HL-60 (cell line): ENCODE measurements around the gene AP2B1.

ENCODE experiments used
- DNase-seq, 2 experiments: peaks; one replicate each; pipeline ENCODE4 v3.0.0-alpha.2; 2010 to 2020; ENCODE audit warnings: low read depth in 1 of 2, low spot score in 1 of 2
- H3K27ac ChIP-seq: fragments of 250-450 bp; sonication (Bioruptor Pico); replicated peaks from 2 replicates; pipeline ENCODE4 v1.5.1; 2020; ENCODE audit warnings: mild to moderate bottlenecking, moderate library complexity
- H3K27me3 ChIP-seq: fragments of 250-450 bp; sonication (Bioruptor Pico); 2 replicates; pipeline ENCODE4 v1.5.1; 2021; ENCODE audit warnings: mild to moderate bottlenecking, moderate library complexity; ENCODE audit not compliant: insufficient read depth, poor library complexity, severe bottlenecking
- H3K4me3 ChIP-seq: replicated peaks from 2 replicates; pipeline ENCODE4 v1.5.1; 2011; ENCODE audit warnings: mild to moderate bottlenecking, control low read depth, low read length; ENCODE audit not compliant: insufficient read depth
- GABPA ChIP-seq: IDR thresholded peaks from 2 replicates; pipeline ENCODE4 v1.6.1; 2012; ENCODE audit warnings: low read depth
- POLR2AphosphoS5 ChIP-seq: IDR thresholded peaks from 2 replicates; pipeline ENCODE4 v1.6.1; 2012; ENCODE audit warnings: low read depth
- SPI1 ChIP-seq: IDR thresholded peaks from 2 replicates; pipeline ENCODE4 v1.6.1; 2012; ENCODE audit warnings: low read depth, mild to moderate bottlenecking, borderline replicate concordance
- TF ChIP-seq, protein P1 (sequence below): IDR thresholded peaks from 2 replicates; pipeline ENCODE4 v1.6.1; 2012; ENCODE audit warnings: low read depth; ENCODE audit not compliant: insufficient replicate concordance
- TF ChIP-seq, protein P2 (sequence below): IDR thresholded peaks from one replicate; pipeline ENCODE4 v1.5.1; 2011; ENCODE audit warnings: low read length, control low read depth, inconsistent platforms; ENCODE audit not compliant: insufficient read depth

AP2B1 gene

DNA sequence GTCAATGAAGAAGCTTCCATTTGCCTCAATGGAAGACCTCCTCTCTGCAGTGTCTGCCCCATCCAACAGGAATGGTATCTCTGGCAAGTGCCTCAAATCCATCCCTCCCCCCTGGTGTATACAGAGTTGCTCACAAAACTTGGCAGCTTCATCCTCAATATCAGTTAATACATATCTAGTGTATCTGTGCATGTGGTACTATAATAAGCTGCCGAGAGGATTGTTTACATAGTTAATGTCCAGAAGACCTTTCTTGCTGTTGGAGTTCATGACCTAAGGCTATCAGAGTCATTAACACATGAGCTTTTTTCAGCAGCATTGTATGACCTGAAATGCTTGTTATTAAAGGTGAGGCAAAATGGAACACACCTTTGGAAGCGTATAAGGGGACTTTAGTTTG is 130.4 kb downstream of the AP2B1 start:
- TF ChIP-seq, protein P1, sequence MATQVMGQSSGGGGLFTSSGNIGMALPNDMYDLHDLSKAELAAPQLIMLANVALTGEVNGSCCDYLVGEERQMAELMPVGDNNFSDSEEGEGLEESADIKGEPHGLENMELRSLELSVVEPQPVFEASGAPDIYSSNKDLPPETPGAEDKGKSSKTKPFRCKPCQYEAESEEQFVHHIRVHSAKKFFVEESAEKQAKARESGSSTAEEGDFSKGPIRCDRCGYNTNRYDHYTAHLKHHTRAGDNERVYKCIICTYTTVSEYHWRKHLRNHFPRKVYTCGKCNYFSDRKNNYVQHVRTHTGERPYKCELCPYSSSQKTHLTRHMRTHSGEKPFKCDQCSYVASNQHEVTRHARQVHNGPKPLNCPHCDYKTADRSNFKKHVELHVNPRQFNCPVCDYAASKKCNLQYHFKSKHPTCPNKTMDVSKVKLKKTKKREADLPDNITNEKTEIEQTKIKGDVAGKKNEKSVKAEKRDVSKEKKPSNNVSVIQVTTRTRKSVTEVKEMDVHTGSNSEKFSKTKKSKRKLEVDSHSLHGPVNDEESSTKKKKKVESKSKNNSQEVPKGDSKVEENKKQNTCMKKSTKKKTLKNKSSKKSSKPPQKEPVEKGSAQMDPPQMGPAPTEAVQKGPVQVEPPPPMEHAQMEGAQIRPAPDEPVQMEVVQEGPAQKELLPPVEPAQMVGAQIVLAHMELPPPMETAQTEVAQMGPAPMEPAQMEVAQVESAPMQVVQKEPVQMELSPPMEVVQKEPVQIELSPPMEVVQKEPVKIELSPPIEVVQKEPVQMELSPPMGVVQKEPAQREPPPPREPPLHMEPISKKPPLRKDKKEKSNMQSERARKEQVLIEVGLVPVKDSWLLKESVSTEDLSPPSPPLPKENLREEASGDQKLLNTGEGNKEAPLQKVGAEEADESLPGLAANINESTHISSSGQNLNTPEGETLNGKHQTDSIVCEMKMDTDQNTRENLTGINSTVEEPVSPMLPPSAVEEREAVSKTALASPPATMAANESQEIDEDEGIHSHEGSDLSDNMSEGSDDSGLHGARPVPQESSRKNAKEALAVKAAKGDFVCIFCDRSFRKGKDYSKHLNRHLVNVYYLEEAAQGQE = no peak
- TF ChIP-seq GABPA (no peak), POLR2AphosphoS5 (no peak), SPI1 (no peak)
- TF ChIP-seq, protein P2, sequence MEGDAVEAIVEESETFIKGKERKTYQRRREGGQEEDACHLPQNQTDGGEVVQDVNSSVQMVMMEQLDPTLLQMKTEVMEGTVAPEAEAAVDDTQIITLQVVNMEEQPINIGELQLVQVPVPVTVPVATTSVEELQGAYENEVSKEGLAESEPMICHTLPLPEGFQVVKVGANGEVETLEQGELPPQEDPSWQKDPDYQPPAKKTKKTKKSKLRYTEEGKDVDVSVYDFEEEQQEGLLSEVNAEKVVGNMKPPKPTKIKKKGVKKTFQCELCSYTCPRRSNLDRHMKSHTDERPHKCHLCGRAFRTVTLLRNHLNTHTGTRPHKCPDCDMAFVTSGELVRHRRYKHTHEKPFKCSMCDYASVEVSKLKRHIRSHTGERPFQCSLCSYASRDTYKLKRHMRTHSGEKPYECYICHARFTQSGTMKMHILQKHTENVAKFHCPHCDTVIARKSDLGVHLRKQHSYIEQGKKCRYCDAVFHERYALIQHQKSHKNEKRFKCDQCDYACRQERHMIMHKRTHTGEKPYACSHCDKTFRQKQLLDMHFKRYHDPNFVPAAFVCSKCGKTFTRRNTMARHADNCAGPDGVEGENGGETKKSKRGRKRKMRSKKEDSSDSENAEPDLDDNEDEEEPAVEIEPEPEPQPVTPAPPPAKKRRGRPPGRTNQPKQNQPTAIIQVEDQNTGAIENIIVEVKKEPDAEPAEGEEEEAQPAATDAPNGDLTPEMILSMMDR = no peak
- Histone ChIP-seq H3K27me3 (no peaks in the 10 kb centered on the region), H3K27ac (no peak overlapping the region), H3K4me3 (no peak overlapping the region)
- DNase-seq = no peak

DNA sequence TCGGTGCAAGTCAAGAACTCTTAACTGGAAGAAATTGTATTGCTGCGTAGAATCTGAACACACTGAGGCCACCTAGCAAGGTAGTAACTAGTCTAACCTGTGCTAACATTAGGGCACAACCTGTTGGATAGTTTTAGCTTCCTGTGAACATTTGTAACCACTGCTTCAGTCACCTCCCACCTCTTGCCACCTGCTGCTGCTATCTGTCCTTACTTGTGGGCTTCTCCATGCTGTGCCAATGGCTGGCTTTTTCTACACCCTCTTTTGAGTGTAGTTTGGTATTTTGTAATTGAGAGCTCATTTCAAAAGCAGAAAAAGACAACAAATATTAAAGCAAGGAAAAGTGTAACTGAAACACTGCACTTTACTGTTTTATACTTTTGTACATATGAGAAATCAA is 136.6 kb downstream of the AP2B1 start:
- no peak for TF ChIP-seq POLR2AphosphoS5
- TF ChIP-seq, protein P1 = no peak
- TF ChIP-seq, protein P2 = no peak
- TF ChIP-seq GABPA = no peak
- no peak for TF ChIP-seq SPI1
- H3K27me3 ChIP-seq = no peaks in the 10 kb centered on the region
- DNase-seq = no peak
- H3K4me3 ChIP-seq = no peak overlapping the region
- H3K27ac ChIP-seq = no peak overlapping the region

DNA sequence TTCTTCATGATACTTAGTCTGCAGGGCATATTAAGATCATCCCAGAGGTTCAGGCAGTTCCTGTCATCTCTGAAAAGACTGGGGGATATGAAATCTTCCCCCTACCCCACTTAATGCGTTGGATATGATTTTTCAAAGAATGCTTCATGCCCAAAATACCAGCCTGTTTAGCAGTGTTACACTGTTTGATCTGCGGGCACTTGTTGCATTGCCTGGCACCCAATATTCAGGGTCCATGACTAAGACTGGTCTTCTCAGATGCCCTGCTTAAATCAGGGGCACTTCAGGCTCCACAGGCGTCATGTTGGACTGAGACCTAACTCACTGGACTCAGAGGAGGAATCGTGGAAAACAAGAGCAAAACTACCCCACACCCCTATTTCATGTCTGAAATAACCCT is 137.9 kb downstream of the AP2B1 start:
- no peak for TF ChIP-seq GABPA
- TF ChIP-seq SPI1 = no peak
- TF ChIP-seq, protein P2 = no peak
- no peak for TF ChIP-seq POLR2AphosphoS5
- TF ChIP-seq, protein P1 = no peak
- no peak for DNase-seq
- Histone ChIP-seq H3K4me3 (no peak overlapping the region), H3K27me3 (no peaks in the 10 kb centered on the region), H3K27ac (no peak overlapping the region)
